Measurements from ENCODE around the gene GAGE13. TPM values are rescaled to one million over a fixed set of nuclear protein-coding genes. Genes with fewer than 3 reads are reported as not detected.
"Not testable (repeated sequence)": the region's sequence is repeated elsewhere in the genome, so short reads cannot be mapped to it uniquely, and the experiment has no call there.

GAGE13 gene
- total RNA-seq, 2 experiments from 2014 or later: not detected

GRCh38 chrX:49341449-49341848 lies 10.1 kb downstream of the GAGE13 start:
- H3K36me3 Mint-ChIP-seq (ENCODE audit: low read depth); ATAC-seq; H3K27ac Mint-ChIP-seq; POLR2A ChIA-PET; H3K4me3 Mint-ChIP-seq; H3K4me1 Mint-ChIP-seq (ENCODE audit: low read depth); H3K9me3 Mint-ChIP-seq (ENCODE audit: insufficient read depth); H3K27me3 Mint-ChIP-seq (ENCODE audit: low read depth); CTCF ChIA-PET; DNase-seq: not testable (repeated sequence)

GRCh38 chrX:49344496-49345175 lies 13.3 kb downstream of the GAGE13 start:
- POLR2A ChIA-PET; H3K4me1 Mint-ChIP-seq (ENCODE audit: low read depth); H3K27me3 Mint-ChIP-seq (ENCODE audit: low read depth); H3K27ac Mint-ChIP-seq; ATAC-seq; DNase-seq; H3K9me3 Mint-ChIP-seq (ENCODE audit: insufficient read depth); H3K36me3 Mint-ChIP-seq (ENCODE audit: low read depth); H3K4me3 Mint-ChIP-seq; CTCF ChIA-PET: not testable (repeated sequence)

- POLR2A ChIA-PET; DNase-seq; H3K36me3 Mint-ChIP-seq (ENCODE audit: low read depth); CTCF ChIA-PET; H3K4me1 Mint-ChIP-seq (ENCODE audit: low read depth); H3K27me3 Mint-ChIP-seq (ENCODE audit: low read depth); H3K4me3 Mint-ChIP-seq; H3K27ac Mint-ChIP-seq; H3K9me3 Mint-ChIP-seq (ENCODE audit: insufficient read depth); ATAC-seq: not testable (repeated sequence)
Measured at GRCh38 chrX:49345402-49345801, 14.0 kb downstream of the GAGE13 start.

- H3K27me3 Mint-ChIP-seq (ENCODE audit: low read depth); DNase-seq; H3K4me3 Mint-ChIP-seq; H3K4me1 Mint-ChIP-seq (ENCODE audit: low read depth); POLR2A ChIA-PET; CTCF ChIA-PET; H3K36me3 Mint-ChIP-seq (ENCODE audit: low read depth); H3K27ac Mint-ChIP-seq; H3K9me3 Mint-ChIP-seq (ENCODE audit: insufficient read depth); ATAC-seq: not testable (repeated sequence)
Measured at GRCh38 chrX:49346150-49346549, 14.8 kb downstream of the GAGE13 start.

Other genes with a start within 250 kb of the GAGE13 start
- 10 to 100 TPM; 26.1 to 26.2 TPM for gene GPKOW, start 207.8 kb upstream of the GAGE13 start, total RNA-seq
- 1 to 10 TPM in 1 of 2 experiments, under 1 TPM in 1; 0.97 to 1.5 TPM for gene MAGIX, start 168.8 kb upstream of the GAGE13 start, total RNA-seq
- 100 to 1,000 TPM; 203 to 214 TPM for gene PLP2, start 159.7 kb upstream of the GAGE13 start, total RNA-seq
- gene PRICKLE3, start 145.2 kb upstream of the GAGE13 start, total RNA-seq: 10 to 100 TPM; 13.9 TPM
- gene SYP, start 131.4 kb upstream of the GAGE13 start, total RNA-seq: 1 to 10 TPM; 1.1 to 2.6 TPM
- under 1 TPM; 0.11 to 0.18 TPM for gene CACNA1F, start 98.2 kb upstream of the GAGE13 start, total RNA-seq
- 10 to 100 TPM; 27.3 to 32.2 TPM for gene CCDC22, start 96.1 kb upstream of the GAGE13 start, total RNA-seq
- gene FOXP3, start 66.9 kb upstream of the GAGE13 start, total RNA-seq: 10 to 100 TPM; 14.6 to 15.4 TPM
- 1 to 10 TPM; 8.0 to 8.5 TPM for gene PPP1R3F, start 61.8 kb upstream of the GAGE13 start, total RNA-seq
- not detected for gene GAGE10, start 27.9 kb upstream of the GAGE13 start, total RNA-seq
- gene GAGE12J, start 9.5 kb upstream of the GAGE13 start, total RNA-seq: not detected
- not detected for gene GAGE12C, start 200.6 kb downstream of the GAGE13 start, total RNA-seq
- gene GAGE12D, start 210.2 kb downstream of the GAGE13 start, total RNA-seq: not detected
- not detected for gene GAGE12E, start 219.7 kb downstream of the GAGE13 start, total RNA-seq
- gene GAGE12F, start 229.3 kb downstream of the GAGE13 start, total RNA-seq: not detected
- not detected for gene GAGE12G, start 238.8 kb downstream of the GAGE13 start, total RNA-seq
- not detected for gene GAGE12H, start 248.4 kb downstream of the GAGE13 start, total RNA-seq